Measurements from ENCODE around the gene TMEM192. TPM values are rescaled to one million over a fixed set of nuclear protein-coding genes. Genes with fewer than 3 reads are reported as not detected.

TMEM192 gene
- total and polyA plus RNA-seq, 2 of the 4 experiments (the other 2 are of a cell fraction) = 7.7 to 17.2 TPM

DNA sequence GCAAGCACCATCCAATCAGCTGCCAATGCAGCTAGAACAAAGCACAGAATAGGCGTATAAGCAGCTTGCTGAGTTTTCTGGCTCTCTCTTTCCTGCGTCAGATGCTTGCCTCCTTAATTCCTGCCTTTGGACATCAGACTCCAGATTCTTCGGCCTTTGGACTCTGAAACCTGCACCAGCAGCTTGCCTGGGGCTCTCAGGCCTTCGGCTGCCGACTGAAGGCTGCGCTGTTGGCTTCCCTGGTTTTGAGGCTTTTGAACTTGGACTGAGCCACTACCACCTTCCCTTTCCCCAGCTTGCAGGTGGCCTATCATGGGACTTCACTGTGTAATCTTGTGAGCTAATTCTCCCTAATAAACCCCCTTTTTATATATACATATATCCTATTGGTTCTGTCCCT, 6.1 kb downstream of the TMEM192 start:
- Histone ChIP-seq H2AK9ac (replicated peaks; ENCODE audit: low read depth, low read length, poor library complexity) (no peak overlapping the region), H4K5ac (ENCODE audit: low read depth, low read length) (no peak overlapping the region), H3K18ac (ENCODE audit: low read depth, low read length) (no peak overlapping the region), H3K27ac (ENCODE audit: insufficient read depth, low read length) (no peak overlapping the region), H3K27me3 (ENCODE audit: control insufficient read depth, insufficient read depth, low read length) (no peaks in the 10 kb centered on the region), H3K36me3 (ENCODE audit: control insufficient read depth, insufficient read depth, low read length) (no peaks in the 10 kb centered on the region; the same call in none of the 2 replicates), H3K9me1 (ENCODE audit: insufficient read depth, low read length) (peaks cover 3% of the 10 kb centered on the region; the same call in 1 of the 2 replicates), H4K8ac (ENCODE audit: low read depth in 2 of 2, low read length in 2 of 2) (no peak overlapping the region), H3K23ac (ENCODE audit: low read depth, low read length) (no peak overlapping the region), H2BK15ac (ENCODE audit: low read depth, low read length) (no peak overlapping the region), H4K91ac (ENCODE audit: insufficient read depth, low read depth, low read length) (no peak overlapping the region), H3K4ac (ENCODE audit: low read depth, low read length) (no peak overlapping the region), H2BK5ac (ENCODE audit: low read depth, low read length, poor library complexity, severe bottlenecking) (no peak overlapping the region), H2BK120ac (ENCODE audit: low read depth, low read length) (no peak overlapping the region), H3K4me3 (ENCODE audit: insufficient read depth, low read depth, low read length) (no peak overlapping the region), H3K4me2 (ENCODE audit: low read depth, low read length) (no peak overlapping the region), H3K56ac (ENCODE audit: extremely low read depth, insufficient read depth, low read length) (no peak overlapping the region), H2AK5ac (ENCODE audit: low read depth, low read length) (no peak overlapping the region), H3K79me1 (ENCODE audit: low read depth in 1 of 2, low read length in 2 of 2) (no peaks in the 10 kb centered on the region), H2AFZ (replicated peaks; ENCODE audit: low read length, poor library complexity) (no peak overlapping the region), H3K14ac (replicated peaks; ENCODE audit: low read depth, low read length) (no peak overlapping the region), H3K4me1 (ENCODE audit: control insufficient read depth, insufficient read depth, low read length) (no peaks in the 10 kb centered on the region), H4K20me1 (ENCODE audit: insufficient read depth, low read length) (no peaks in the 10 kb centered on the region), H2BK20ac (ENCODE audit: low read depth, low read length) (no peak overlapping the region), H3K9me3 (ENCODE audit: control insufficient read depth, insufficient read depth, low read length) (no peaks in the 10 kb centered on the region), H3K9ac (ENCODE audit: low read depth, low read length) (no peak overlapping the region)
- no peak for ATAC-seq (ENCODE audit: low read depth)
- TF ChIP-seq SMC3 (IDR thresholded peaks at IDR 0.05; ENCODE audit: low read depth, low read length) (no peak), CHD1 (IDR thresholded peaks at IDR 0.05; ENCODE audit: low read depth, low read length) (no peak), MAZ (IDR thresholded peaks at IDR 0.05; ENCODE audit: borderline replicate concordance, low read depth, low read length) (no peak), BHLHE40 (IDR thresholded peaks at IDR 0.05; ENCODE audit: low read depth, low read length) (no peak), NFE2L2 (IDR thresholded peaks at IDR 0.05; ENCODE audit: low read depth, low read length) (no peak), CTCF (conservative IDR thresholded peaks at IDR 0.05; ENCODE audit: low read depth, low read length) (no peak), FOS (IDR thresholded peaks at IDR 0.05; ENCODE audit: low read depth, low read length) (no peak)
- TF ChIP-seq, protein P1, sequence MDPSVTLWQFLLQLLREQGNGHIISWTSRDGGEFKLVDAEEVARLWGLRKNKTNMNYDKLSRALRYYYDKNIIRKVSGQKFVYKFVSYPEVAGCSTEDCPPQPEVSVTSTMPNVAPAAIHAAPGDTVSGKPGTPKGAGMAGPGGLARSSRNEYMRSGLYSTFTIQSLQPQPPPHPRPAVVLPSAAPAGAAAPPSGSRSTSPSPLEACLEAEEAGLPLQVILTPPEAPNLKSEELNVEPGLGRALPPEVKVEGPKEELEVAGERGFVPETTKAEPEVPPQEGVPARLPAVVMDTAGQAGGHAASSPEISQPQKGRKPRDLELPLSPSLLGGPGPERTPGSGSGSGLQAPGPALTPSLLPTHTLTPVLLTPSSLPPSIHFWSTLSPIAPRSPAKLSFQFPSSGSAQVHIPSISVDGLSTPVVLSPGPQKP (IDR thresholded peaks at IDR 0.05; ENCODE audit: borderline replicate concordance, low read depth, low read length) = no peak
- 83% methylated on average over 1 of the region's 6 CpGs; no CpG with 5 or more reads in 1 of the 2 experiments for WGBS, 2 experiments (ENCODE audit: extremely low coverage in 2 of 2, insufficient read length in 1 of 2)
- CTCF ChIA-PET = no interaction called here
- in situ Hi-C loops (cut with MboI; ENCODE audit: low sequenced_read_pairs) = no loop called here
- dilution Hi-C loops (cut with HindIII; ENCODE audit: low sequenced_read_pairs, unreplicated experiment) = no loop called here
- POLR2A ChIA-PET (ENCODE audit: unreplicated experiment) = no interaction called here
- no TSS peak for BruUV-seq (replicated peaks)
- intact Hi-C loops (cut with micrococcal nuclease) = no loop called here
- no peak for DNase-seq

Data from IMR-90 (cell line).